ENCODE results near the gene DCLRE1C. TPM values are rescaled to one million over a fixed set of nuclear protein-coding genes. Genes with fewer than 3 reads are reported as not detected.
A peak's percentile ranks its signal among the peaks of the same experiment; 100 is the strongest.
"Not testable (repeated sequence)": the region's sequence is repeated elsewhere in the genome, so short reads cannot be mapped to it uniquely, and the experiment has no call there.

Gene DCLRE1C
- total and polyA plus RNA-seq, 11 donors, result 2.0 to 9.6 (median 5.3) TPM

- Histone ChIP-seq H3K36me3 (peaks cover 0 to 78% (median 68%) of the 10 kb centered on the region in 9 donors), H3K4me3 (no peak overlapping the region), H3K27me3 (no peaks in the 10 kb centered on the region), H3K9me3 (no peaks in the 10 kb centered on the region), H3K4me1 (no peaks in the 10 kb centered on the region), H3K27ac (no peak overlapping the region)
- no peak for TF ChIP-seq POLR2A (IDR thresholded peaks at IDR 0.05)
- TF ChIP-seq CTCF (IDR thresholded peaks at IDR 0.05), result no peak
- DNase-seq (no peak), ATAC-seq (no peak)
- 91 to 96% (median 95%) methylated on average over 5 of the region's 5 CpGs for WGBS, 4 donors
- intact Hi-C loops (cut with DNase I), result no loop called here
These were observed 8.8 kb downstream of the DCLRE1C start for GRCh38 chr10:14945108-14945507.

- H3K36me3 ChIP-seq, result peaks cover 0 to 69% (median 60%) of the 10 kb centered on the region in 9 donors
- WGBS, 4 donors, result 89 to 98% (median 96%) methylated on average over 7 of the region's 7 CpGs
These were observed 11.0 kb downstream of the DCLRE1C start for GRCh38 chr10:14942950-14943338.

GRCh38 chr10:14942147-14942949, 11.5 kb downstream of the DCLRE1C start:
- ATAC-seq; H3K4me3 ChIP-seq; H3K27me3 ChIP-seq; DNase-seq; H3K27ac ChIP-seq; H3K4me1 ChIP-seq; intact Hi-C loops (cut with DNase I); H3K9me3 ChIP-seq: not testable (repeated sequence)
- WGBS, 4 donors, result 90 to 97% (median 96%) methylated on average over 15 to 17 of the region's 17 CpGs
- H3K36me3 ChIP-seq, result peaks cover 0 to 65% (median 54%) of the 10 kb centered on the region in 9 donors

More at GRCh38 chr10:14942950-14943338, 11.0 kb downstream of the DCLRE1C start:
- H3K27ac ChIP-seq; DNase-seq; ATAC-seq; H3K4me3 ChIP-seq; intact Hi-C loops (cut with DNase I); H3K4me1 ChIP-seq; H3K9me3 ChIP-seq; H3K27me3 ChIP-seq: not testable (repeated sequence)

GRCh38 chr10:14938971-14939370, 14.9 kb downstream of the DCLRE1C start:
- H3K9me3 ChIP-seq; ATAC-seq; H3K4me3 ChIP-seq; intact Hi-C loops (cut with DNase I); H3K27me3 ChIP-seq; H3K4me1 ChIP-seq: not testable (repeated sequence)
- DNase-seq, result peak in 1 of 5 donors; percentile 34
- 75 to 89% (median 78%) methylated on average over 2 to 4 of the region's 5 CpGs for WGBS, 4 donors
- H3K36me3 ChIP-seq, result peaks cover 0 to 63% (median 37%) of the 10 kb centered on the region in 9 donors
- peak overlapping the region in 1 of 12 donors; percentile 10 for H3K27ac ChIP-seq

- H3K27ac ChIP-seq, result no peak overlapping the region
- intact Hi-C loops (cut with DNase I), result no loop called here
- ATAC-seq (no peak), DNase-seq (no peak)
- TF ChIP-seq POLR2A (IDR thresholded peaks at IDR 0.05) (no peak), CTCF (IDR thresholded peaks at IDR 0.05) (no peak)
- no peaks in the 10 kb centered on the region for H3K4me1 ChIP-seq
- WGBS, 4 donors, result 74 to 87% (median 81%) methylated on average over 2 of the region's 2 CpGs
- H3K9me3 ChIP-seq, result no peaks in the 10 kb centered on the region
- peaks cover 0 to 66% (median 42%) of the 10 kb centered on the region in 9 donors for H3K36me3 ChIP-seq
- no peaks in the 10 kb centered on the region for H3K27me3 ChIP-seq
- no peak overlapping the region for H3K4me3 ChIP-seq
These were observed 17.3 kb downstream of the DCLRE1C start for GRCh38 chr10:14936584-14936983.
